DMS114 treated with DMSO at 0.1 percent for 48 hours (cell line): Measurements from ENCODE around the gene CRIP3.

ENCODE experiments used
- DNase-seq: peaks from one replicate; lab custom pipeline; 2025; ENCODE audit not compliant: unreplicated experiment; lab: John Stamatoyannopoulos, UW

CRIP3 gene

DNA sequence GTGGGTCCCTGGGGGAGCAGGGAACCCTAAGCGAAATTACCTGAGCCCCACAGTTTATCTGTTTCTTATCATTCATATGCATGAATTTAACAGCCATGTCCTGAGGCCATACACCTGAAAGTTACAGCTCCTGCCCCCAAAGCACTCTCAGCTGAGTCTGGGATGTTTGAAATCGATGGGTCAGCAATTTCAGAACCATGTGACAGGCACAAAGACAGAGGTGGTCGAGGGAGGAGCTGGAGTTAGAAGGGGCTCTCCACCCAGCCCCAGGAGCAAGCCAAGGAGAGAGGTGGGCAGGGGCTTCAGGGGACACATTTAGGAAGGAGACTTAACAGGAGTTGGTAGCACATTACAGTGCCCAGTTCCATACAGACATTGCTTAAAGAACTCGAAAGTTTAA, 50.4 kb downstream of the CRIP3 start:
- no peak for DNase-seq

DNA sequence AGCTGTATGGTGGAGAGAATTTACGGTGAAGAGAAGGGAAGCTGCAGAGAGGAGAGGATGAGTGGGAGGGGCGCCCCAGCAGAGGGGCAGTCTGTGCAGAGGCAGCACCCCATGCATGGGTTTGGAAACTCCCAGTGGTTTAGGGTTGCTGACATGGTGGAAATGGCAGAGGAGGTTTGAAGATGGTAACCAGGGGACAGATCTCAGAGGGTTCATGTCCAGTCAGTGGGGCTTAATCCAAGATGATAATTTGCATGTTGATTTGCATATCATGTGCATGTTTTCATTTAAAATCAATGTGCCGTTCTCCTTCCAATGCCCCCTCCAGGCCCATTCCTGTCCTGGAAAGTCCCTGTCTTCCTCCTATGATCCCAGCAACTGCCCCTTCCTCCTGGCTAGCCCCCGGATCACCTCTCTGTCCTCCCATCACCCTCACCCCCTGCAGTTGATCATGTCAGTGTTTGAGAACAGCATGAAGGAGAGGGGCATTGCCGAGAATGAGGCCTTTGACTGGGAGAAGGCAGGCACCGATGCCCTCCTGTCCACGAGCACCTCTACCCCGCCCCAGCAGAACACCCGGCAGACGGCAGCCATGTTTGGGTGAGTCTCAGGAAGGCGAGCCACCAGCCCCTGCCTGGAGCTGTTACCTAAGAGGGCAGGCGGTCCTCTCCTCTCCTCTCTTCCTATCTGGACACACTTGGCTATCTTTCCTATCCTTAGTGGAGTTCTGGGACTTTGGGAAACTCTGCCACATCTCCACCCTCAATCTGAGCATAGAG, 51.1 kb downstream of the CRIP3 start:
- DNase-seq: no peak

DNA sequence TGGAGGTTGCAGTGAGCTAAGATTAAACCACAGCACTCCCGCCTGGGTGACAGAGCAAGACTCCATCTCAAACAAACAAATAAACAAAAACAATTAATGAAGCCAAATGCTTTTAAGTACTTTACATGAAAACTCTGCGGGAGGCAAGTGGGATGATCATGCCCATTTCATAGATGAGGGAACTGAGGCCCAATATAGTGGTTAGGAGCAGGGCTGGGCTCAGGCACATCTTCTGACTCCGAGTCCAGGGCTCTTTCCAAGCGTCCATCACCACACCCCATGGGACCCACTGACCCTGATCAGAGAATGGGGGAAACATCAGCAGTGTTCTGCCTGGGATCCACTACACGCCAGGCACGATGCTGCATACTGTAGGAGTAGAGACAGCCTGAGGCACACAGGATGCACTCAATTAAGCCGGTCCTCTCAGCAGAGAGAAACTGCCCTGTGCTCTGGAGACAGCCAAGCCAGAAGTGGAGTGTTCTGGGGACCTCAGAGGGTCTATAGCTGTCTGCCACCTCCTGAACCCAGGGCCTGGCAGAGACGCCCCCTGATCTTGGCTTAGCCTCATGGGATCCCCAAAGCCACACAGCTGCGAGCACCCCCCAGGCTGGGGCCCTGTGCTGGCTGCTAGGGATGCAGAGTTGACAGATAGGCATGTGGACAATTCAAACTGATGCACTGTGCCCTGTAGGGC, 51.8 kb downstream of the CRIP3 start:
- DNase-seq: no peak
